Aorta (tissue), 5 donors: ENCODE measurements around the gene ERC2. TPM values are rescaled to one million over a fixed set of nuclear protein-coding genes. Genes with fewer than 3 reads are reported as not detected.
"Not testable (repeated sequence)": the region's sequence is repeated elsewhere in the genome, so short reads cannot be mapped to it uniquely, and the experiment has no call there.

ENCODE experiments used
- ATAC-seq: fragments of 200-7000 bp; cut with Tn5 transposase; one replicate; pipeline ENCODE4 v1.9.1; 2022; ENCODE audit warnings: moderate library complexity; ENCODE audit not compliant: low FRiP score
- DNase-seq, 2 donors: peaks; one replicate each; pipeline ENCODE4 v3.0.0-alpha.2; 2020
- H3K27ac ChIP-seq, 2 donors: one replicate each; pipeline ENCODE4 v1.5.1; 2013; ENCODE audit warnings: low read length in 2 of 2, mild to moderate bottlenecking in 2 of 2, moderate library complexity in 2 of 2, control low read depth in 1 of 2, inconsistent platforms in 1 of 2, low read depth in 1 of 2
- H3K27me3 ChIP-seq, 2 donors: one replicate each; pipeline ENCODE4 v1.6.1; 2013; ENCODE audit warnings: control low read depth in 1 of 2, low read length in 1 of 2, mild to moderate bottlenecking in 1 of 2, moderate library complexity in 1 of 2; ENCODE audit not compliant: insufficient read depth in 2 of 2, control insufficient read depth in 1 of 2
- H3K36me3 ChIP-seq, 2 donors: one replicate each; pipeline ENCODE4 v1.6.1; 2013; ENCODE audit warnings: control low read depth in 1 of 2, low read length in 1 of 2, mild to moderate bottlenecking in 1 of 2; ENCODE audit not compliant: insufficient read depth in 2 of 2, control insufficient read depth in 1 of 2
- H3K4me1 ChIP-seq, 2 donors: one replicate each; pipeline ENCODE4 v1.6.1; 2013; ENCODE audit warnings: low read length in 2 of 2, control low read depth in 1 of 2, mild to moderate bottlenecking in 1 of 2, moderate library complexity in 1 of 2; ENCODE audit not compliant: insufficient read depth in 2 of 2, control insufficient read depth in 1 of 2
- H3K4me3 ChIP-seq, 2 donors: one replicate each; pipeline ENCODE4 v1.5.1; 2013; ENCODE audit warnings: low read length in 2 of 2, control low read depth in 1 of 2, mild to moderate bottlenecking in 1 of 2
- H3K9me3 ChIP-seq: one replicate; pipeline ENCODE4 v1.6.1; 2013; ENCODE audit warnings: mild to moderate bottlenecking, low read length; ENCODE audit not compliant: control insufficient read depth
- WGBS, 2 donors: extraction: QIAGEN DNeasy Blood & Tissue Kit; methylation state at CpG; one replicate each; pipeline ENCODE4 v1.1.7; 2013; 5-methylcytosine and 5-hydroxymethylcytosine counted together
- intact Hi-C, 2 donors: fragments of 100-400 bp; cut with DNase I; formaldehyde crosslinking; loops; one replicate each; pipeline versions ENCODE4 v1.14.2 to v1.15.0; 2022
- polyA plus RNA-seq, 2 donors: library from polyadenylated mRNA; stranded (reverse); fragments of 200-250 nt; gene quantifications; one replicate each; pipeline ENCODE4 v1.2.3, GENCODE V29; 2013
- total RNA-seq, 2 donors: library from RNA; stranded (reverse); fragmentation: NEBNext Ultra II Directional; extraction: Animal tissue kit (Norgen Biotek cat#: 25700); gene quantifications; one replicate each; pipeline ENCODE4 v1.2.1, GENCODE V29; 2021
- donor health status: healthy with polysubstance abuse.
- donor health status: Bipolar disorder and iron deficiency.
- donor health status: DM: no; HTN: no; CAD: no.
- donor health status: DM: no; HTN: no; CAD: no.
- donor health status: DM: yes; HTN: yes; CAD: no.

Gene ERC2
- total and polyA plus RNA-seq, 4 donors: 0.27 to 0.55 TPM; not detected in 2

GRCh38 chr3:56089739-56090138 lies 378.5 kb downstream of the ERC2 start:
- intact Hi-C loops: no loop called here
- Histone ChIP-seq H3K36me3 (no peaks in the 10 kb centered on the region), H3K27ac (no peak overlapping the region), H3K4me3 (no peak overlapping the region), H3K9me3 (no peaks in the 10 kb centered on the region), H3K4me1 (no peaks in the 10 kb centered on the region), H3K27me3 (no peaks in the 10 kb centered on the region)
- ATAC-seq (no peak), DNase-seq (no peak)
- WGBS, 2 donors: 96 to 97% methylated on average over 2 of the region's 2 CpGs

- Histone ChIP-seq H3K36me3 (no peaks in the 10 kb centered on the region), H3K27me3 (no peaks in the 10 kb centered on the region), H3K4me3 (no peak overlapping the region), H3K9me3 (no peaks in the 10 kb centered on the region), H3K4me1 (no peaks in the 10 kb centered on the region), H3K27ac (no peak overlapping the region)
- DNase-seq (no peak), ATAC-seq (no peak)
- intact Hi-C loops: no loop called here
- WGBS, 2 donors: 12 to 15% methylated on average over 10 of the region's 10 CpGs
These were observed 380.7 kb downstream of the ERC2 start for GRCh38 chr3:56087451-56088053.

- H3K9me3 ChIP-seq: no peaks in the 10 kb centered on the region
- no peaks in the 10 kb centered on the region for H3K4me1 ChIP-seq
- 88 to 89% methylated on average over 1 of the region's 1 CpG for WGBS, 2 donors
- intact Hi-C loops: no loop called here
- no peak overlapping the region for H3K27ac ChIP-seq
- ATAC-seq: no peak
- no peaks in the 10 kb centered on the region for H3K36me3 ChIP-seq
- no peaks in the 10 kb centered on the region for H3K27me3 ChIP-seq
- no peak overlapping the region for H3K4me3 ChIP-seq
- no peak for DNase-seq
These were observed 381.9 kb downstream of the ERC2 start for GRCh38 chr3:56086355-56086754.

GRCh38 chr3:56081246-56081645 lies 387.0 kb downstream of the ERC2 start:
- no peaks in the 10 kb centered on the region for H3K9me3 ChIP-seq
- no peaks in the 10 kb centered on the region for H3K36me3 ChIP-seq
- intact Hi-C loops: no loop called here
- H3K27me3 ChIP-seq: no peaks in the 10 kb centered on the region
- H3K4me1 ChIP-seq: peaks cover 0 to 2% of the 10 kb centered on the region in 2 donors
- H3K4me3 ChIP-seq: no peak overlapping the region
- no peak overlapping the region for H3K27ac ChIP-seq
- 8 to 9% methylated on average over 2 of the region's 2 CpGs for WGBS, 2 donors
- ATAC-seq: no peak
- DNase-seq: no peak

GRCh38 chr3:56076746-56077145 lies 391.5 kb downstream of the ERC2 start:
- ATAC-seq: no peak
- Histone ChIP-seq H3K9me3 (peaks cover 2% of the 10 kb centered on the region), H3K27me3 (peaks cover 0 to 3% of the 10 kb centered on the region in 2 donors), H3K36me3 (no peaks in the 10 kb centered on the region), H3K27ac (no peak overlapping the region), H3K4me1 (peaks cover 0 to 2% of the 10 kb centered on the region in 2 donors), H3K4me3 (no peak overlapping the region)
- DNase-seq: no peak
- WGBS, 2 donors: 0 to 16% methylated on average over 2 of the region's 2 CpGs
- intact Hi-C loops: no loop called here

GRCh38 chr3:56075089-56075488 lies 393.2 kb downstream of the ERC2 start:
- no peak for DNase-seq
- no peaks in the 10 kb centered on the region for H3K36me3 ChIP-seq
- WGBS, 2 donors: 34 to 53% methylated on average over 1 of the region's 1 CpG
- H3K4me3 ChIP-seq: no peak overlapping the region
- peaks cover 0 to 3% of the 10 kb centered on the region in 2 donors for H3K27me3 ChIP-seq
- no peak overlapping the region for H3K27ac ChIP-seq
- intact Hi-C loops: no loop called here
- H3K9me3 ChIP-seq: peaks cover 2% of the 10 kb centered on the region
- no peaks in the 10 kb centered on the region for H3K4me1 ChIP-seq
- no peak for ATAC-seq

GRCh38 chr3:56069766-56070165 lies 398.5 kb downstream of the ERC2 start:
- intact Hi-C loops: no loop called here
- no peak overlapping the region for H3K4me3 ChIP-seq
- peaks cover 0 to 3% of the 10 kb centered on the region in 2 donors for H3K27me3 ChIP-seq
- H3K4me1 ChIP-seq: no peaks in the 10 kb centered on the region
- ATAC-seq: no peak
- H3K27ac ChIP-seq: no peak overlapping the region
- peaks cover 2% of the 10 kb centered on the region for H3K9me3 ChIP-seq
- DNase-seq: no peak
- no peaks in the 10 kb centered on the region for H3K36me3 ChIP-seq

- WGBS, 2 donors: 94 to 96% methylated on average over 1 of the region's 1 CpG
These were observed 401.9 kb downstream of the ERC2 start for GRCh38 chr3:56066405-56066804.

GRCh38 chr3:56064684-56065083 lies 403.6 kb downstream of the ERC2 start:
- no peaks in the 10 kb centered on the region for H3K36me3 ChIP-seq
- DNase-seq: no peak
- intact Hi-C loops: no loop called here
- no peaks in the 10 kb centered on the region for H3K27me3 ChIP-seq
- no peaks in the 10 kb centered on the region for H3K9me3 ChIP-seq
- no peak overlapping the region for H3K27ac ChIP-seq
- H3K4me3 ChIP-seq: no peak overlapping the region
- no peak for ATAC-seq
- no peaks in the 10 kb centered on the region for H3K4me1 ChIP-seq

More at GRCh38 chr3:56066405-56066804, 401.9 kb downstream of the ERC2 start:
- ATAC-seq, H3K27me3 ChIP-seq, intact Hi-C loops, H3K9me3 ChIP-seq, DNase-seq, H3K4me1 ChIP-seq, H3K4me3 ChIP-seq, H3K36me3 ChIP-seq, H3K27ac ChIP-seq: not testable (repeated sequence)
